ENCODE results near the gene DLGAP1. TPM values are rescaled to one million over a fixed set of nuclear protein-coding genes. Genes with fewer than 3 reads are reported as not detected.
A peak's percentile ranks its signal among the peaks of the same experiment; 100 is the strongest.

DLGAP1 gene
- total RNA-seq, 1 donor from 2014 or later = 5.3 TPM

DNA sequence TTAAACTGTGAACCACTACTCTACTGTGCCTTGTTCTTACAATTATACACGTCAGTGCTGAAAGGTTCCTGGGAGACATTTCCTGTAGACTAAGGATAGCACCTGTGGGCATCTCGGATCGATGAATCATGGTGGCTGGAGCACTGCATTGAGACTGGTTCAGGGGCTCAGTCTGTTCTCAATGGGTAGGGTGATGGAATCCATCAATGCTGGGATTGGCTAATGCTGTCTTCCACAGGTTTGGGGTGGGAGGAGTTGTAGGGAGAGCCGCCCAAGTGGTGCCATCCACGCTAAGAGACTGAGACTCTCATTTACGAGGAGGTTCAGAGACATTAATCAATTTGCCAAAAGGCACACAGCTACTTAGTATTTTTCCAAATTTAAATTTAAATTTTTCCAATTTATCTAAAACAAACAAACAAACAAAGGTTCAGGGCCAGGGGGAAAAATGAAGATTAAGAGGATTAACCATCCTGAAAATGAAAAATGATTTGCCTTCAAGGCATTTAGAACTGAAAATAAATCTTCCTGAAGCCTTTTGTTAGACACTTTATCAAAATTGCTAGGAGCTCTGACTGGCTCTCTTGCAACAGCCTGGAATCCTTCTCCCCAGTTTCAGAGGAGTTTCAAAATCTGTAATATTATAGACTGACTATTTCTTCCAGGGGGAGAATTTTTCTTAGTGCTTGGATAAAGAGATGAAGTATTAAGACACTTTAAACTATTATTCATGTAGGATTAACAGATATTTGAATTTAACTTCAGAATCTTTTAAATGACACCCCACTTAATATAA is 645.9 kb downstream of the DLGAP1 start:
- no peak for DNase-seq

DNA sequence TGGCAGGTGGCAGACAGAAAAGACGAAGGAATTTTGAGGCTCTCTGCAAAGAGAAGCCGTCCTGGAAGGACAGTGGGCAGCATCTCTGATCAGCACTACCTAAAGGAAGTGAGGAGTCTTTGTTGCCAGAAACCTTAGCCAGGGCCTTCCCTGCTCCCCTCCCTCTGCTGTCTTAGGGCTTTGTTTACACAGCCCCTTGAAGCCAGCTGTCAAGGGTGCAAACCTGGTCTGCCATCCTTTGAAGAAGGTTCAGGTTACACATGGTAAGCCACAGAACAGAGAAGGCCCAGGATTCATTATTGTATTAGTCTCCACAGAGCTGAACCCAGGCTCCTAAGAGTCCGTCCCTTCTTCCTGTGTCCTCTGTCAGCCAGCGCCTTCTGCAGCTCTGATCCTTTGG is 648.5 kb downstream of the DLGAP1 start:
- DNase-seq = no peak

DNA sequence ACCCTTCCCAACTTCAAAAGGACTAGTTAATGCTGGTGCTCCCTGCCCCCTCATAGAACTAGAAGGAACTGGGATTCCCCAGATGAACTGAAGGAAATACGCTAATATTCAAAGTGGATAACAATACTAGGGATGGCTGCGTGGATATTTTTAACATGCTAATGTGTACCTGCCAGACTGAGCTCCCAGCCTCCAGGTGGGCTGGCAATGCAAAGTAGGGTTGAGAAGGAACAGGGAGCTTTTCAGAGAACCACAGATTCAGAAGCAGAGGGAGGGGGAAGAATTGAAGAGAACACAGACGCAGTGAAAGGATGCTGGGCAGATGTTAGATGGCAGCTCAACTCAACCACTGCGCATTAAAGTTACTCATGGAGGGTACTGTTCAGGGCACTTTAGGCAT is 650.8 kb downstream of the DLGAP1 start:
- DNase-seq = no peak

DNA sequence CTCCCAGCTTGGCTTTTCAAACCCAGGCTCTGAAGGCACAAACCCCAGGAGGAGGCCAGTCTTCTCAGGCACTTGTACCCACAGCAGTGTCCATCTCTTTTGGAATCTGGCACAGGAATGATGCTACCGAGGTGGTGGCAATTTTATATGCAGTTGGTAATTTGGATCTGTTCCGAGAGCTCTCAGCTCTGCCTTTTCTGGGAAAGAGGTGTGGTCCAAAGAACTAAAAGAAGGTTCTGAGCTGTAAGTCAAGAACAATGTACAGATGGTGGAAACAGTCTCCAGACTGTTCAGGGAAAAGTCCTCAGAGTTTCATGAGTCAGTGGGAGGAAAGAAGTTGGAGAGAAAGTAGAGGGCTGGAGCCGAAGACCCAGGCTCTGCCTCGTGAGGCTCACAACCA is 651.8 kb downstream of the DLGAP1 start:
- no peak for DNase-seq

GRCh38 chr18:3799515-3799914 is 655.6 kb downstream of the DLGAP1 start:
- DNase-seq = no peak

- no peak for DNase-seq
These were observed 657.1 kb downstream of the DLGAP1 start for GRCh38 chr18:3798032-3798431.

- no peak for DNase-seq
These were observed 658.7 kb downstream of the DLGAP1 start for GRCh38 chr18:3796434-3796833.

DNA sequence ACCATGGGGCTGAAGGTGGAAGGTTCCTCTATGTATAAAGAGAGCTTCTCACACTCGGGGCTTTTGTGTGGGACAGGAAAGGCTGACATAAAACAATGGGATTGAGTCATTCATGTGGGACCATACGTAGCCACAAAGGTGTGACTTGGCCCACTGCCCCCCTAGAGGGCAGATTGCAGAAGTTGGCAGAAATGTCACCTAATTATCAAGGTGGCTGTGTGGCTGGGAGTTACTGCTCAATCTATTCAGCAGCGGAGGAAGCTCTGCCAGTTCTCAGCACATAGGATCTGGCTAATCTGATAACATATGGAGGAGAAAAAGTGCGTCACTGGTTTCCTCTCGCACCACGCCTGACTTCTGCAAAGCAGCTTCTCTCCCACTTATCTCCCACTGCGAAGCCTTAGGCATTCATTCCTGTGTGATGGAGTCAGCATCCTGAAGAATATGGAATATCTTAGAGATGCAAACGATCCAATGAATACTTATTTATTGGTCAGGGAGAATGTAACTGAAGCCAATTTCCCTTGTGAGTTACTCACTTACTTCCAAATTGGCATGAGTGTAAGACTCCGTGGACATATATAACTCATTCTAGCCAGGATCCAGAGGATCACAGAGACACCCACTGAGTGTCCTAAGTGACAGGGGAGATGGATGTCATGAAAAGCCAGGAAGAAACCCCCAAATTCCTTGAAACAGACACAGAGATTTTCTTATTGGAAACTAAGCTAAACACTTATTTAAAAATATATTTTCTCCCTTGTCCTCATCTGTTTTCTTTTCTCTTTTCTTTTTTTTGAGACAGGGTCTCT is 660.4 kb downstream of the DLGAP1 start:
- DNase-seq = peak; percentile 33

DNA sequence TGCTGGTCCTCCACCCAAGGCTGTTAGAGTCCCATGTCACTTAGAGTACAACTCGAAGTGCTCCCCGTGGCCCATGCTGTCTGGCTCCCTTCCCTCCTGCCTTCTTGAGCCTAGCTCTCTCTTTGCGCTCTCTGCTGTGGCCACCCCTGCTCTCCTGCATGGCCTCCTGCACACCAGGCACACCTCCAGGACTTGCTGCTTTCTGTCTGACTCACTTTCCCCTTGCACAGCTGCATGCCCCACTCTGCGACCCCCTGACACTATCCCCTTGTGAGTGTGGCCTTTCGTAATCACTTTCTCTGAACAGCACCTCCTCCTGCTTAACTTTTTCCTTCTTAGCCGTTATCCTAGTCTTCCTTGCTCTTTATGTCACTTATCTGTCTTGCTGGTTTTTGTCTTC is 661.6 kb downstream of the DLGAP1 start:
- no peak for DNase-seq

DNA sequence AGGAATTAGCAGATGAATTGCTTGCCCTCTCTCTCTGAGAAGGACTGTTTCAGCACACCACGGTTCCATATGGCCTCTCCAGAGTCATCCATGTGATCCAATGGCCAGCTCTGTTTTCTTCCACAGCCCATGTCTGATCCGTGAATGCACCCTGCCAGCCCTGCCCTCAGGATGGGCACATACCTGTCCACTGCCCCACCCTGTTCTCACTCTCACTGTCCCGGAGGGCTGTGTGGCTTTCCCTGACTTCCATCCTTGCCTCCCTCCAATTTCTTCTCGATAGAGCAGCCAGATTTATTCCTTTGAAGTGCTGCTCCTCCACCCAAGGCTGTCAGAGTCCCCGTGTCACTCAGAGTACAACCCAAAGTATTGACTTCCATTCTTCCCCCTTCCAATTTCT is 662.0 kb downstream of the DLGAP1 start:
- DNase-seq = no peak

DNA sequence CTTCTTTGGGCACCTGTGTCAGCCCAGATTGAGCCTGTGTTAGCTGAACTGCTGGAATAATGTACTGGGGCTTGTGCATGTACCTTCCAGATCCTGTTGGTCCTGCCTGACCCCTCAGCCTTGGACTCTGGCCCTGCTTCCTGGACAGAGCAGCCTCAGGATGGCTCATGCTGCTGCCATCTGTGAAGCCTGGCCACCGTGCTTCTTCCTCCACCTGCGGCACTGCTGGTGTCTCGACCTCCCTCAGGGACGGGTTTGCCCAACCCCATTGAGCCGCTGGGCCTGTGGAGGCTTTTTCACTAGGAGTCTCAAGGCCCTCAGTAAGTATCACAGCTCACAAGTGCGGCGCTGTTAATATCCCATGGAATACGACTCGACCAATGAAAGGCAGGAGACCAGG is 662.4 kb downstream of the DLGAP1 start:
- DNase-seq = no peak

DNA sequence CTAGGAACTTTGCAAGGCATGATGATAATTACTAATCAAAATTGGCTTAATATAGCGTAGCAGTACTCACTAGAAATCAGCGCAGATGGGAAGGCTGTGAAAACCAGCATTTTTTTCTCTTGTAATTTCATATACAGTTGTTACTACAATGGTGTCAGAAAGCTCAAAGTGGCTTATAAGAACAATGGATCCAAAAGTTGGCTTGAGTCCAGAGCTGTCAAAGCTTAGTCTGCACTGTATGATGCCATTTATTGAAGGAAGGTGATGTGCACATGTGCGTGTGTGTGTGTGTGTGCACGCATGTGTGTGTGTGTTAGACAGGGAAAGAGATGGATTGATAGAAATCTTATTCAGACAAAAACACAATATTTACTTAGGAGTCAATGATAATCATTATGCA is 663.9 kb downstream of the DLGAP1 start:
- DNase-seq = no peak

GRCh38 chr18:3790703-3791102 is 664.4 kb downstream of the DLGAP1 start:
- no peak for DNase-seq

- DNase-seq = no peak
These were observed 665.6 kb downstream of the DLGAP1 start for GRCh38 chr18:3789525-3789924.

DNA sequence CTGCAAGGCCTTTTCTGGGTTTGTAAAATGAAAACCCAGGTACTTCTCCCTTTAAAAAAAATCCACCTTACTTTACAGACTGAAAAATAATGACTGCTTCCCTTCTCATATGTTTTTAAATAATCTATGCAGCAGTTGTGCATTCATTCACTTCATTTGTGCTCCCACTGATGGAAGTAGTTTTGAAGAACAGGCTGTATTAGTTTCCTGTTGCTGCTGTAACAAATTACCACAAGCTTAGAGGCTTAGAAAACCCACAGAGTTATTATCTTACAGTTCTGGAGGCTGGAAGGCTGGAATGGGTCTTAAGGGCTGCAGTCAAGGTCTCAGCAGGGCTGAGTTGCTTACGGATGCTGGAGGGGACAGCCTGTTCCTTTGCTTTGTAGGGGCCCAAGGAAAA is 670.2 kb downstream of the DLGAP1 start:
- no peak for DNase-seq

DNA sequence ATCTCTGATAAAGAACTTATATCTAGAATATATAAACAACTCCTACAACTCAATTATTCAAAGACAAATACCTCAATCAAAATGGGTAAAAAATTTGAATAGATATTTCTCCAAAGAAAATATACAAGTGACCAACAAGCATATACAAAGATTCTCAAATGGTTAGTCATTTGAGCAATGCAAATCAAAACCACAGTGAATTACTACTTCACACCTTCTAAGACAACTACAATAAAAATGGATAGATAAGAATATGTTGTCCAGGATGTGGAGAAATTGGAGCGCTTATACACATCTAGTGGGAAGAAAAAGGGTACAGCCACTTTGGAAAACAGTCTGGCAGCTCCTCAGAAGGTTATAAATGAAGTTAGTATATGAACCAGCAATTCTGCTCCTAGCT is 672.2 kb downstream of the DLGAP1 start:
- no peak for DNase-seq

DNA sequence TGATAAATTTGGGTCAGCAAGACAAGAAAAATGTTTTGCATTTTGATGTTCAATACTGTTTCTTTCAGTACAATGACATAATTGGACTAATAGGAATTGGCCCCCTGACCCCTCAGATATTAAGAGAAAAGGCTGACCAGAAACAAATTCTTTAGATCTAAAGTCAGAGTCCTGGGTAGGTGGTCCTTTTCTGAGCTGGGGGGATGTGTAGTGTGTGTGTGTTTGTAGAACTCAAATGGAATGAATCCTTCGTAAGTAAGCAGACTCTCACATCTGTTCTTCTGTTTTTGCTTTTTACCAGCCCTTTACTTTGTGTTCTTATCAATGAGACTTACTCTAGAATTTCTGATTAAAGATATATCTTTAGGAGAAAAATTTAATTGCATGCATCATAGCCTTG is 677.4 kb downstream of the DLGAP1 start:
- no peak for DNase-seq

DNA sequence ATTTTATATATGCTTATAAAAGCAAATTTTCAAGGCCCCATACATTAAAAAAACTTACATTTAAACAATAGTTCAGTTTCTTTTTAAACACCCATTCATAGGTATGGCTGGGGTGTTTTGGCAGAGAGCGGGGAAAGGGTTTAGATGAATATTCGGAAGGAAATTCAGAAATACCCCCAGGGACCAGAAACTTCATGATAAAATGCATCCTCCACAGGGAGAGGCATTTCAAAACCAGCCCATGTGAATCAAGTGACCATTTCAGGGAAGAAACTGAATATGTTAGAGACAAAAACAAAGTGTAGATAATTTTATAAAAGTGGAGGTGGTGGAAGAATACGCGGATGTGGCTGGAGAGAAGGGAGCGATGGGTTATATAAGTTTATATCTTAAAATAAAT is 678.0 kb downstream of the DLGAP1 start:
- no peak for DNase-seq

DNA sequence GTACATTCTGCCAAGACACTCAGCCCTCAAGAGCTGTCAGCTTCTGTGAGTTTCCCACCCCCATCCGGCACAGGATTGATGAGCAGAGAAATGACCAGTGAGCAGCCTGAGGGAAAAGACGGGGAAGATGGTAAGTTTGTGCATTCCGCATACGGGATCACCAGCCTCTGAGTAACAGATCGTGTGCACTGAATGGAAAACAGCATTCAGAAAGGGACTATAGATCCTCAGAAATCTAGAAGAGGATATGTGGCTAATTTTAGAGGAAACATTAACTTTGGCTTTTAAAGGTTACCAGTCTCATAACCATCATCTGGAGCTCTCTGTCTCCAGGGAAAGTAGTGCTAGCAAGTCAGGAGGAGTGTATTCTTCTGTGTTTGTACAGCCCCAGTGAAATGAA is 679.1 kb downstream of the DLGAP1 start:
- DNase-seq = no peak

DNA sequence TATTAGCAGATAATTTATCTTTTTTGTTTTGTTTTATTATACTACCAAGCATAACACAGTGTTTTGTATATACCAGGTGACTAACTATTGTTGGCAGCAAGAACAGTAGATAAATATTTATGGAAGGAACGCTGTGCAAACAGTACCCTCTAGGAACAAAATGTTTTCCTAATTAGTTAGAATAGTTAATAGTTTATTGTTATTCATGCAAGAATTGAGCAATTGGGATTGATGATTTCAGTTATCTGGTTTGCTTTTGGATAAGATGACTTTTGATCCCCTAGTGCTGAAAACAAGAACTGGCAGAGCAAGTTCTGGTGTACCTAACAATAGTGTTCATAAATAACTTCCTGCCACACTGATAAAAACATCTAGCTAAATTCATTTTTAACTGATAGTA is 681.8 kb downstream of the DLGAP1 start:
- no peak for DNase-seq

DNA sequence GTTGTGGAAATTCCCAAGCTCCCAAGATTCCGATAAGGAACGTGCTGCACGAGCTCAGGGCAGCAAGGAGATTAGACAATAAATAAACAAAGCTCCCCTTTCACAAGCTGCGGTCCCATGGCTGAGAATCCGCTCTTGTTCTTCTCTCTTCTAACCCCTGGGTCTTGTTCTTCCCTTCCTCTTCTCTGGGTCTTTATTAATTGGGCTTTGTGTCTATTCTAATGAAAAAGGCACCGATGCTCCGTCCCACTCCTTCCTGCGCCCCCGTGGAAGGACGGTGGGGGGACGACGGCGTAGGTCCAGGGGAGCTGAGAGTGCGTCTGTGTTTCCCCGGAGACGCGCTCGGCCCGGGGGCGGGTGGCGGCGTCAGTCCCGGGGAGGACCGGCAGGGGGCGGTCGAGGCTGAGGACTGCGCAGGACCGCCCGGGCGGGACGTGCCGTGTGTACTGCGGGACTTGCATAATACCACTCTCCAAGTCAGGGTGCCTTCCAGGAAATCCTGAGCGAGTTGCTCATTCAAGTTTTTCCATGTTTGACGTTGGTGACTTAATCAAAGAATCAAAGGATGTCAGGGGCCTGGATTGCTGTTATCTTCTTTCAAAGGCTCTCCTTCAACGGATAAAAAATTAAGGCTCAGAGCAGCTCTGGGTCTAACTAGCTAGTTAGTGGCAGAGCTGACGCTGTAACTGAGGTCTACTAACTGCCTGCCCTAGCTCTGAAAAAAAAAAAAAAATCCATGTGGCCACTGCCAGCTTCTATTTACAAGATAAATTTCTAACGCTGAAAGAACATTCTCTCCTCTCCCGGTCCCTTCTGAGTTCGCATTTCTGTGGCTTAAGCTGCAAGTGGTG is 683.8 kb downstream of the DLGAP1 start:
- peak; percentile 71 for DNase-seq

DNA sequence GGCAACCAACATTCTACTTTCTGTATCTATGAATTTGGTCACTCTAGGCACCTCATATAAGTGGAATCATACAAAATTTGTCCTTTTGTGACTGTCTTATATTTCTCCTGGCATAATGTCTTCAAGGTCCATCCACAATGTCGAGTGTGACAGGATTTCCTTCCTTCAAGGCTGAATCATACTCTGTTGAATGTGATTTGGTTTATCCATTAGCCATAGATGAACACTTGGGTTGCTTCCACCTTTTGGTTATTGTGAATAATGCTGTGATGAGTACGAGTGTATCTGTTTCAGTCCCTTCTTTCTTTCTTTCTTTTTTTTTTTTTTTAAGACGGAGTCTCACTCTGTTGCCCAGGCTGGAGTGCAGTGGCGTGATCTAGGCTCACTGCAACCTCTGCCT is 693.8 kb downstream of the DLGAP1 start:
- DNase-seq = no peak

DNA sequence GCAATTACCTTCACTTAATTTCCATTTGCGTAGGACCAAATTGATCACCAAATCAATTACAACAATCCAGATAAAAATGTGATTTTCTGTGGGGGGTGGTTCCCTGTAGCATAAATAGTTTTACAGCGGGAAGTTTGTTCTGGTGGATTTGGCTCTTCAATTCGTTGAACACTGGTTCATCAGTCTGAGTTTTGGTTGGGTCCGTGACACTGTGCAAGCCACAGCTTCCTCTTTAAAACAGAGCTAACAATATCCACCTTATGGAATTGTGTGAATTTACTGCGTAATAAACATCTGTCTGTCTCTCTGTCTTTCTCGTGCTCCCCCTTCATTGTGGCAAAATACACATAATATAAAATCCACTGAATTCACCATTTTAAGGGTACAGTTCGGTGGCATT is 694.4 kb downstream of the DLGAP1 start:
- no peak for DNase-seq

Measured in skin of body (tissue), 2 donors.